Activated naive CD4-positive, alpha-beta T cell treated with anti-CD3 and anti-CD28 coated beads for 36 hours (primary cell): ENCODE measurements around the gene MACROD2. TPM values are rescaled to one million over a fixed set of nuclear protein-coding genes. Genes with fewer than 3 reads are reported as not detected.

Source experiments
- CTCF ChIA-PET: fragments of 350-600 bp; sonication (Branson Sonifier 250); formaldehyde crosslinking; loops from one replicate; lab custom pipeline; 2021; ENCODE audit warnings: antibody characterized with exemption; lab: Charles Lee
- DNase-seq: peaks from one replicate; pipeline ENCODE4 v3.0.0-alpha.2; 2020
- H3K27ac Mint-ChIP-seq: one replicate; pipeline ENCODE4 v1.8.0; 2021; ENCODE audit warnings: mild to moderate bottlenecking, mixed read lengths
- H3K27me3 Mint-ChIP-seq: one replicate; pipeline ENCODE4 v1.8.0; 2021; ENCODE audit warnings: low read depth, mixed read lengths
- H3K36me3 Mint-ChIP-seq: one replicate; pipeline ENCODE4 v1.8.0; 2021; ENCODE audit warnings: low read depth, mixed read lengths
- H3K4me1 Mint-ChIP-seq: one replicate; pipeline ENCODE4 v1.8.0; 2021; ENCODE audit warnings: low read depth, mixed read lengths
- H3K4me3 Mint-ChIP-seq: one replicate; pipeline ENCODE4 v1.8.0; 2021; ENCODE audit warnings: mild to moderate bottlenecking, moderate library complexity, mixed read lengths
- H3K9me3 Mint-ChIP-seq: one replicate; pipeline ENCODE4 v1.8.0; 2021; ENCODE audit warnings: mixed read lengths
- intact Hi-C: fragments of 100-400 bp; cut with micrococcal nuclease; formaldehyde crosslinking; loops from one replicate; pipeline ENCODE4 v1.15.1; 2023
- total RNA-seq, 2 experiments: library from RNA; stranded (reverse); gene quantifications; one replicate each; pipeline ENCODE4 v1.2.3, GENCODE V29; 2021

MACROD2 gene
- total RNA-seq, 2 experiments from 2014 or later, result not detected

DNA sequence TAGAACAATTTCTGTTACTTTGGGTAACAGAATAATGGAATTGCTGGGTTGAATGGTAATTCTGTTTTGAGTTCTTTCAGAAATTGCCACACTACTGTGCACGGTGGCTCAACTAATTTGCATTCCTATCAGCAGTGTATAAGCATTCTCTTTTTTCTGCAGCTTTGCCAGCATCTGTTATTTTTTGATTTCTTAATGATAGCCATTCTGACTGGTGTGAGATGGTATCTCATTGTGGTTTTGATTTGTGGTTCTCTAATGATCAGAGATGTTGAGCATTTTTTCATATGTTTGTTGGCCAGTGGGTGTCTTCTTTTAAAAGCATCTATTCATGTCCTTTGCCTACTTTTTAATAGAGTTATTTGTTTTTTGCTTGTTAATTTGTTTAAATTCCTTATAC lies 1731.1 kb downstream of the MACROD2 start:
- H3K4me3 Mint-ChIP-seq, result no peak overlapping the region
- H3K27ac Mint-ChIP-seq, result no peak overlapping the region
- DNase-seq, result no peak
- no peaks in the 10 kb centered on the region for H3K27me3 Mint-ChIP-seq
- CTCF ChIA-PET, result no interaction called here
- H3K36me3 Mint-ChIP-seq, result no peaks in the 10 kb centered on the region
- peaks cover 14% of the 10 kb centered on the region for H3K9me3 Mint-ChIP-seq
- intact Hi-C loops, result no loop called here
- H3K4me1 Mint-ChIP-seq, result no peaks in the 10 kb centered on the region

DNA sequence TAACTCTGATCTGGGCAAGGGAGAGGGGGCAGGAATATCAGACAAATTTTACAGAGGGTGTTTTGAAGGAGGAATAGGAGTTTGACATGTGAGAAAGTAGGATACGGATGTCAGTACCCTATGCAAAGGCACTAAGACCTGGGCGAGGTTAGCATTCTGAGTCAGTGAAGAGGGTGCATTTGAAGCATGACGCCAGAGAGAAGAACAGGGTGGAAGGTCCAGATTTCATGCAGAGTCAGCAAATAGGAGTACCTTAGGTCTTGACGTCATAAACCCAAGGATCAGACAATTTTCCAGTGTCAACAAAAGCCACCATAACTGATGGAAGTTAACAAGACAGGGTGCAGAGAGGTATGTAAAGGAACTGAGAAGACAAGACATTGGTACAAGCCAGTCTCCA lies 1738.7 kb downstream of the MACROD2 start:
- no peak overlapping the region for H3K27ac Mint-ChIP-seq
- H3K4me3 Mint-ChIP-seq, result no peak overlapping the region
- no peaks in the 10 kb centered on the region for H3K4me1 Mint-ChIP-seq
- peaks cover 6% of the 10 kb centered on the region for H3K9me3 Mint-ChIP-seq
- no peak for DNase-seq
- intact Hi-C loops, result no loop called here
- H3K27me3 Mint-ChIP-seq, result no peaks in the 10 kb centered on the region
- no peaks in the 10 kb centered on the region for H3K36me3 Mint-ChIP-seq
- CTCF ChIA-PET, result no interaction called here

DNA sequence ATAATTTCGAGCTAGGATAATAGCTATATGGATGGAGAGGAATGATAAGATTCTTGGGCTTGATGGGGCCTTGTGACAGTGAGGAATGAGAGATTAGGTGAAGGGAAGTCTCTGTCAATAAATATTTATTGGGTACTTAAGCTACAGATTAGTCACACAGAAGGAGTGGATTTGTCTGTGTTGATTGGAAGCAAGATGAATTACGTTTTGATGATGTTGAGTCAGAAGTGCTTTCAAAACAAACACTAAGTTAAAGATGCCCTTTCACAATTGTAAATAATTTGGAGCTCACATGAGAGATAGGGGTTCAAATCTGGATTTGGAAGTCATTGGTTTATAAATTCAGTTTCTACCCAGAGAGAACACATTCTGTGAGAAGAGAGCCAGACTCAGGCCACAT lies 1743.7 kb downstream of the MACROD2 start:
- Mint-ChIP-seq H3K9me3 (no peaks in the 10 kb centered on the region), H3K4me1 (no peaks in the 10 kb centered on the region), H3K27ac (no peak overlapping the region), H3K27me3 (no peaks in the 10 kb centered on the region), H3K36me3 (no peaks in the 10 kb centered on the region), H3K4me3 (no peak overlapping the region)
- CTCF ChIA-PET, result no interaction called here
- DNase-seq, result no peak
- intact Hi-C loops, result no loop called here

DNA sequence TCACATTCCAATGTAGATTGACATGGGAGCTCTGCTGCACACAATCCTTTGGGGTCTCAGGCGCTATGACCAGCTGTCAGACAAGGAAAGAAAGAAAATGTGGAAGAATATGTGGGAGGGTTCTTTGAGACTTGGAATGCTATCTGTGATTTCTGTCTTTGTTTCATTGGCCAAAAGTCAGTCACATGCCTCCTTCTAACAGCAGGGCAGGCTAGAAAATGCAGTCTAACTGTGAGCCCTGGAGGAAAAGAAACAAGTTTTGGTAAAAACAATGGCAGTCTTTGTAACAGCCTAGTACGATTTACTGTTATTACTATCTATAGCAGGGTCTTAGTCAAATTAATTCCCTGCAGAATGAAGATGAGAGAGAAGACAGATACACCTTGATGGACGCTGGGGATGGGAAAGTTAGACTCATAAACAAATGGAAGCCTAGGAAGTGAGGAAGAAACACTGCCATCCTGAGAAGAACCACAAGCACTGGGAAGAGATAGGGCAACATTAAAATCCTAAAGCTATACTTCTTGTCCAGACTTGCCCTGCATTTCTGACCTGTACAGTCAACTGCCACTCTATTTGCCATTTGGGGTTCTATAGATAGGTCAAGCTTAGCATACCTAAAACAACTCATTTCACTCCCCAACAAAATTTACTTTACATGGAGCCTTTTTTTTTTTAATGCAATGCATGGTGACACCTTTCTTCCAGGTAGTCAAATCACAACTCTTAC lies 1744.9 kb downstream of the MACROD2 start:
- H3K4me1 Mint-ChIP-seq, result no peaks in the 10 kb centered on the region
- H3K4me3 Mint-ChIP-seq, result no peak overlapping the region
- no peak overlapping the region for H3K27ac Mint-ChIP-seq
- no peaks in the 10 kb centered on the region for H3K27me3 Mint-ChIP-seq
- intact Hi-C loops, result no loop called here
- H3K36me3 Mint-ChIP-seq, result no peaks in the 10 kb centered on the region
- no peak for DNase-seq
- CTCF ChIA-PET, result no interaction called here
- no peaks in the 10 kb centered on the region for H3K9me3 Mint-ChIP-seq

DNA sequence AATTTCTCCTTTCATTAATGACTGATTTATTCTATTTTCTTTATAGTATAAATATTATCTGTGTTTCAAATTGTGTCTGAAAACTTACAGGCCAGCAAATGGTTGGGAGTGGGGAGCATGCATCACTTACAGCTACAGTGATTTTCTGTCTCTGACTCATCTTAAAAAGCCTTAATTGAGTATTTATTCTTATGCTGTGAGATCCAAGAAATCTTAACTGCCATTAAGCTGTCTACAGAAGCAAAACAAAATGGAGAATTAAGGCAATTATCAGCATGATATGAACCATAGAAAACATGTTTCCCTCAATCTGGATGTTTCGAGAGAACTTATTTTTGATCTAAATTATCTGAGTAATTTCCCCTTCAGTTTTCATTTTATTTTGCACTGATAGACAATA lies 1746.8 kb downstream of the MACROD2 start:
- Mint-ChIP-seq H3K27ac (no peak overlapping the region), H3K4me1 (no peaks in the 10 kb centered on the region), H3K36me3 (no peaks in the 10 kb centered on the region), H3K27me3 (no peaks in the 10 kb centered on the region), H3K4me3 (no peak overlapping the region), H3K9me3 (peaks cover 4% of the 10 kb centered on the region)
- CTCF ChIA-PET, result no interaction called here
- intact Hi-C loops, result no loop called here
- DNase-seq, result no peak

DNA sequence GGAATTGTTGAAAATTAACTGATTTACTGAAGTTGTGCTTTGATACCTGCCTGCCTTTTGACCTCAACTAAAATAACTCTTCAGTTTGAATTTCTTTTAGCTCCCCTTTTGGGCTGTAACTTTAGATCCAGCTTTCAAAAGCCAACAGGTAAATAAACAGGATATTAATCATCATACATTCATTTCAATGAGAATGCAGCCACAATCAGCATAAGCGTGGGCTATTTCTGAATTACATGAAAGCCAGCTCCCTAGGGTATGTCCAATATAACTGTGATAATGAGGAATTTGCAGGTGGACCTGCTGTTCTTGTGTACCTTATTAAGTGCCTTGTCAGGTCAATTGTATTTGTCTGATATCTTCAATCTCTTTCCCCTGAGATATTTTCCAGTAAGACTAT lies 1747.3 kb downstream of the MACROD2 start:
- H3K27ac Mint-ChIP-seq, result no peak overlapping the region
- H3K4me1 Mint-ChIP-seq, result no peaks in the 10 kb centered on the region
- no peaks in the 10 kb centered on the region for H3K36me3 Mint-ChIP-seq
- H3K27me3 Mint-ChIP-seq, result no peaks in the 10 kb centered on the region
- DNase-seq, result no peak
- H3K4me3 Mint-ChIP-seq, result no peak overlapping the region
- peaks cover 4% of the 10 kb centered on the region for H3K9me3 Mint-ChIP-seq
- CTCF ChIA-PET, result no interaction called here
- intact Hi-C loops, result no loop called here

DNA sequence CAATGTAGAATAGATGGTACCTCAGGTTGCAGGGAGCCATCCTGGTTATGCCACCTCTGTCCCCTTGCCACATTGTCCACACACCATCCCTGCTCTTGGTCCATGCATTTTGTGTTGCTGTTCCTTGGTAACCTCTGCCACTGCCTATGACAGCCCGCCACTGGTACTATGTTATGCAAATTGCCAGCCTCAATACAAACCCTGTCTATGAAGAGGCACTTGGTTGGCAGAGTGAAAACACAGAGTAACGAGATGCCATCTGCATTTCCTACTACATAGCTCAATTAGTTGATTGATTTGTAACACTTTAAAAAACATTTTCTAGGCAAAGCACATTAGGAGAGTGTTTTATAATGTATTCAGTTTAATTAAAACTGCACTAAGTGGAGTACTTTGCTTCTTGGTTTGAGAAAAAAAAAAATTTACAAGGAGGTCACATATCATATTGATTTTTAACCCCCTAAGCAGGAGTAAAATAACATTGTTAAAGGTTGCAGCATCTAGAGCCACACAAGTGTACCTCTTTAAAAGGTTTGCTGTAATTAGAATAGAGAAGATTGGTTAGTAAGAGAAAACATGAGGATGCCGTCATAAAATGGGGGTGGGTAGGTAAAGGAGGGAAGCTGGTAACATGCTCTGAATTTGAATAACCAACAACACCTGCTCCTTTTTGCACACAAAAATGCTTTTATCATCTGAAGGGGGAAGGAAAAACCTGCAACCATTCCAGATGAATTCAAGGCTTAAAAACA lies 1760.9 kb downstream of the MACROD2 start:
- H3K9me3 Mint-ChIP-seq, result peaks cover 2% of the 10 kb centered on the region

DNA sequence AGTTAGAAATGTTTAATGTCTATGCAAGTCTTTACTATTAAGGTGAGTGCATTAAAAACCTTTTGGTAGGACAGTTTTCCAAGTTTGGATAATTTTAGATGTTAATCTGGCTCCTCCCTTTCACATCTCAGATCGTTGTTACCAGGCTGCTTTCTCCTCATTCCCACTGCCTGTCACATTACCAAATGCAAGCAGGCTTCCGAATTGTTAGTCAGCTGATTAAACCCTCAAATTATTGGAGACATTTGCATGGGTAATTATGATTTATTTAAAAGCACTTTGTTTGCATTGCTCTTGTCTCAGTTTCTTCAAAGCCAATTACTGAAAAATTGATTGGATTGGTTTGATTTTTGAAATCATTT lies 1761.4 kb downstream of the MACROD2 start:
- CTCF ChIA-PET, result no interaction called here
- DNase-seq, result no peak
- peaks cover 2% of the 10 kb centered on the region for H3K9me3 Mint-ChIP-seq
- H3K36me3 Mint-ChIP-seq, result no peaks in the 10 kb centered on the region
- H3K4me3 Mint-ChIP-seq, result no peak overlapping the region
- H3K4me1 Mint-ChIP-seq, result no peaks in the 10 kb centered on the region
- no peak overlapping the region for H3K27ac Mint-ChIP-seq
- intact Hi-C loops, result no loop called here
- H3K27me3 Mint-ChIP-seq, result no peaks in the 10 kb centered on the region

More for the DNA sequence above, 1760.9 kb downstream of the MACROD2 start:
- intact Hi-C loops, result no loop called here
- no peak overlapping the region for H3K27ac Mint-ChIP-seq
- no peak overlapping the region for H3K4me3 Mint-ChIP-seq
- H3K4me1 Mint-ChIP-seq, result no peaks in the 10 kb centered on the region
- no peak for DNase-seq
- H3K36me3 Mint-ChIP-seq, result no peaks in the 10 kb centered on the region
- CTCF ChIA-PET, result interaction anchor here (0.8 kb wide), 1 partner anchor 11 kb away, joined by 3 read pairs; no protein-coding TSS in a partner anchor
- H3K27me3 Mint-ChIP-seq, result no peaks in the 10 kb centered on the region

DNA sequence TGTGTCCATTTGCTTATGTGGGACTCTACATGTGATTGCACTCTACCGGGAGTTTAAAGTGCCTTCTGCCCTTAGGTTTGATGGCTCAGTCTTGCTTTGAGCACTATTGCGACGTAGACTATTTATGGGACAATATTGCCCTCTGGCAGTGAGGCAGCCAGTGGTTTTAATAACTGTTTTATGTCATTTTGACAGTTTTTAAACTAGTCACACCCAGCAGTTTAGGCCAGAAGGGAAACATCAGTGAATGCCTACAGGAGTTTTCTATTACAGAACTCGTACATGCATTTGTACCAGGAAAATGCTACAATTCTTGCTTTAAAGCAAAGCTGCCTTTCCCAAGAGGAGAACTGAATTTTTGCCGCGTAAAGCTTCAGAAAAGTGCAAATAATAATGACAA lies 1764.3 kb downstream of the MACROD2 start:
- intact Hi-C loops, result no loop called here
- no peak for DNase-seq
- H3K27me3 Mint-ChIP-seq, result no peaks in the 10 kb centered on the region
- peaks cover 2% of the 10 kb centered on the region for H3K9me3 Mint-ChIP-seq
- CTCF ChIA-PET, result no interaction called here
- H3K4me3 Mint-ChIP-seq, result no peak overlapping the region
- no peaks in the 10 kb centered on the region for H3K36me3 Mint-ChIP-seq
- H3K27ac Mint-ChIP-seq, result no peak overlapping the region
- H3K4me1 Mint-ChIP-seq, result no peaks in the 10 kb centered on the region

DNA sequence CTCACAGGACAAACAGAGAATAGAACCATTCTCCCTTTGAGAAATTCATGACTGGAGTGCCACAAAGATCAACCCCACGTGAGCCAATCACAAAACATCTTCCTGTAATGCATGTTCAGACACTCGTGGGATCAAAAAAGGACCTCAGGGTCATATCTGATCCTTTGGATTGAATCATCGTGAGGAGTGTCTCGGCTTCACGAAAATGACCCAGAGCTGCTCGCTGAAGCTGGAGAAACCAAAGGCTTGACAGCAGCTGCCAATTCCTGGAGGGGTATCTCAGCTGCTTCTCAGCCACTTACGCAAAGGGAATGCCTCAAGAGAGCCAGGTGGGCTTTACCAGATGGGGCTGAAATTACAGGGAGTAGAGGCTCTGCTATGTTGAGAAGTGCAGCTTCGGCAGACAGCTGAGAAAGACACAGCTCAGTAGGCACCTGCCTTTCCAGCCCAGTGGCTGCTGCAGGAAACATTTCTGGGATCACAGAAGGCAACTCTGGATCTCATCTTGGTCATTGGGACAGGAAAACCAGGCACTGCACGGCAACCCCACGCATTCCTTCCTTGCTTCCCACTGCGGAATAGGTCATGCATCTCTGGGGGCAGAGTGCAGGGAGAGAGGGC lies 1764.8 kb downstream of the MACROD2 start:
- Mint-ChIP-seq H3K36me3 (no peaks in the 10 kb centered on the region), H3K4me1 (no peaks in the 10 kb centered on the region), H3K9me3 (peaks cover 5% of the 10 kb centered on the region), H3K27ac (no peak overlapping the region), H3K4me3 (no peak overlapping the region), H3K27me3 (no peaks in the 10 kb centered on the region)
- DNase-seq, result no peak
- intact Hi-C loops, result no loop called here
- CTCF ChIA-PET, result no interaction called here

DNA sequence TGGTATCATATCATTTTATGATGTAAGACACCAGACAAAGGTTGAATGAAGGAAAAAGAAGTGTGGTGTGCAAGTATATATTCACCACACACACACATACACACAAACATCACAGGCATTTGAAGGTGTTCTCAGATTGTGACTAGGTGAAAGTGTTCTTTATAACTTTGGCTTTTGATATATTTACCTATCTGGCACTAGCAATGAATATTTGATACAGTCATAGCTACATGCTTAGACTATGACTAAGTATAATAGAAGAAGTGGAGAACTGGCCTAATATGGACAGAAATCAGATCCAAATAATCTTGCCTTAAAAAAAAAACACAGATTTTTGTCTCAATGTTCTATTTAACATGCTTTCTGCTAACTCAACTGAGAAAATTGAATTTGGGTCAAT lies 1768.0 kb downstream of the MACROD2 start:
- H3K36me3 Mint-ChIP-seq, result no peaks in the 10 kb centered on the region

DNA sequence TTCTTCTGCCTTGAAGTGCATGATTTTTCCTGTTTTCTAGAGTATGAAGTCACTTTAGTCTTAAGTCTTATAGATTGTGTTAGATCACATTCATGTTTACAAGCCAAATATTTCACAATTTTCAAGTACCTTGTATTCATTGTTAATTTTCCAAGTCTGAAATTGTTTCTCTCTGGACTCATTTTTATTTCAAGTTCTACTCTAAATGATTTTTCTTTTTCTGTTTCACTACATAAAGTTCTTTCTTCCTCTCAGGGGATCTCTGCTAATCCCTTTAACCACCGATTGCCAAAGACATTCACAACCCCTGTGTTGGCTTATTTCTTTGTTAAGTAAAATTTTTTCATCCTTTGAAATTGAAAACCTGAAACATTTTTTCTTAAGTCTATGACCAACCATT lies 1772.3 kb downstream of the MACROD2 start:
- no peaks in the 10 kb centered on the region for H3K36me3 Mint-ChIP-seq
- no peaks in the 10 kb centered on the region for H3K27me3 Mint-ChIP-seq
- DNase-seq, result no peak
- intact Hi-C loops, result no loop called here
- no peak overlapping the region for H3K27ac Mint-ChIP-seq
- H3K4me3 Mint-ChIP-seq, result no peak overlapping the region
- CTCF ChIA-PET, result no interaction called here
- H3K4me1 Mint-ChIP-seq, result no peaks in the 10 kb centered on the region
- peaks cover 2% of the 10 kb centered on the region for H3K9me3 Mint-ChIP-seq

More for the DNA sequence above, 1768.0 kb downstream of the MACROD2 start:
- Mint-ChIP-seq H3K4me3 (no peak overlapping the region), H3K27ac (no peak overlapping the region), H3K27me3 (no peaks in the 10 kb centered on the region), H3K9me3 (peaks cover 2% of the 10 kb centered on the region), H3K4me1 (no peaks in the 10 kb centered on the region)
- no peak for DNase-seq
- CTCF ChIA-PET, result no interaction called here
- intact Hi-C loops, result no loop called here
